Calu3 (cell line): ENCODE results near the gene NISCH. TPM values are rescaled to one million over a fixed set of nuclear protein-coding genes. Genes with fewer than 3 reads are reported as not detected.

Source experiments
- BruUV-seq: library from RNA; stranded (reverse); fragments of 400-500 nt; replicated peaks from 2 replicates; lab custom pipeline; 2021; lab: Mats Ljungman, UMichigan
- CTCF ChIA-PET: fragments of 300-600 bp; sonication (Branson Sonifier 250); formaldehyde crosslinking; loops from one replicate; lab custom pipeline; 2022; ENCODE audit warnings: antibody characterized with exemption; lab: Charles Lee
- DNase-seq: peaks from one replicate; pipeline ENCODE4 v3.0.0; 2022
- H3K27ac Mint-ChIP-seq: one replicate; pipeline ENCODE4 v1.8.0; 2022; ENCODE audit warnings: mixed read lengths; ENCODE audit not compliant: unreplicated experiment
- H3K27me3 Mint-ChIP-seq: one replicate; pipeline ENCODE4 v1.8.0; 2022; ENCODE audit warnings: mixed read lengths; ENCODE audit not compliant: unreplicated experiment
- H3K36me3 Mint-ChIP-seq: one replicate; pipeline ENCODE4 v1.8.0; 2022; ENCODE audit warnings: mild to moderate bottlenecking, moderate library complexity, mixed read lengths; ENCODE audit not compliant: insufficient read depth, unreplicated experiment
- H3K4me1 Mint-ChIP-seq: one replicate; pipeline ENCODE4 v1.8.0; 2022; ENCODE audit warnings: mild to moderate bottlenecking, low read depth, mixed read lengths; ENCODE audit not compliant: unreplicated experiment
- H3K4me3 Mint-ChIP-seq: one replicate; pipeline ENCODE4 v1.8.0; 2022; ENCODE audit warnings: mild to moderate bottlenecking, low read depth, moderate library complexity, mixed read lengths; ENCODE audit not compliant: unreplicated experiment
- H3K9me3 Mint-ChIP-seq: one replicate; pipeline ENCODE4 v1.8.0; 2022; ENCODE audit warnings: low read depth, mixed read lengths; ENCODE audit not compliant: unreplicated experiment
- intact Hi-C: fragments of 100-400 bp; cut with micrococcal nuclease; formaldehyde crosslinking; loops from one replicate; pipeline ENCODE4 v1.10.0; 2022; ENCODE audit not compliant: unreplicated experiment
- total RNA-seq: library from RNA; stranded (reverse); gene quantifications from 2 replicates; pipeline ENCODE4 v1.2.3, GENCODE V29; 2022
- TF ChIP-seq, protein P1 (sequence below): fragments of 200-600 bp; IDR thresholded peaks from one replicate; pipeline ENCODE4 v1.8.0; 2022; ENCODE audit warnings: antibody characterized with exemption; ENCODE audit not compliant: unreplicated experiment

NISCH gene
- total RNA-seq, 1 experiment from 2014 or later: 58.6 TPM

DNA sequence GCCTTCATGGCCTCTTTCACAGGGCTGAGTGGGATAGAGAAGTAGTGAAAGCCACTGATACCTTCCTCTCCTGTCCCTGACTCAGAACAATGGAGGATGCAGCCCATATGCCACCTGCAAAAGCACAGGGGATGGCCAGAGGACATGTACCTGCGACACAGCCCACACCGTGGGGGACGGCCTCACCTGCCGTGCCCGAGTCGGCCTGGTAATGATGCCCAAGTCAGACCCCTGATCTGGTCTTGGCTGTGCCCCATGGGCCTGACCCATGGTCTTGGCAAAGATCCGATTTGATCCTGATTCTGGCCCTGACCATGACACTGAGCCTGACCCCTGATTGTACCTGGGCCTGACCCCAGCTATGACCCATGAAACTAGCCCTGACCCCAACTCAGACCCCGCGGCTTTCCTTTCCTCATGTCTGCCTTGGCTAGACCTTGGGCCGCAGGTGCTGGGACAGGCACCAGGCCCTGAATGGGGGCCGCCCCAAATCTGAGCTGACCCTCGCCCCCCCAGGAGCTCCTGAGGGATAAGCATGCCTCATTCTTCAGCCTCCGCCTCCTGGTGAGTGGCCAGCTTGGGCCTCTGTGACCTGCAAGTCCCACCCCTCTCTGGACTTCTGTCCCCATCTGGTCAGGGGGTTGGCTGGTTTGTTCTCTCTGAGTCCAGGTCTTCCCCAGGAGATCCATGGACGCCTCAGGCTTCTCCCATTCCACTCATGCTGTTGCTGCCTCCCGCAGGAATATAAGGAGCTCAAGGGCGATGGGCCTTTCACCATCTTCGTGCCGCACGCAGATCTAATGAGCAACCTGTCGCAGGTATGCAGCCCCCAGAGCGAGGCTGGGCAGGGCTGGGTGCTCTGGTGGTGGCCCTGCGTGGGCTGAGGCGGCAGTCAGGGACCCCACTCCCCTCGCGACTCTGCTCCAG is 62.7 kb downstream of the NISCH start:
- peaks cover 24% of the 10 kb centered on the region for H3K27me3 Mint-ChIP-seq
- no peak for DNase-seq
- no peaks in the 10 kb centered on the region for H3K9me3 Mint-ChIP-seq
- intact Hi-C loops: no loop called here
- H3K27ac Mint-ChIP-seq: no peak overlapping the region
- H3K36me3 Mint-ChIP-seq: peaks cover 4% of the 10 kb centered on the region
- TF ChIP-seq, protein P1, sequence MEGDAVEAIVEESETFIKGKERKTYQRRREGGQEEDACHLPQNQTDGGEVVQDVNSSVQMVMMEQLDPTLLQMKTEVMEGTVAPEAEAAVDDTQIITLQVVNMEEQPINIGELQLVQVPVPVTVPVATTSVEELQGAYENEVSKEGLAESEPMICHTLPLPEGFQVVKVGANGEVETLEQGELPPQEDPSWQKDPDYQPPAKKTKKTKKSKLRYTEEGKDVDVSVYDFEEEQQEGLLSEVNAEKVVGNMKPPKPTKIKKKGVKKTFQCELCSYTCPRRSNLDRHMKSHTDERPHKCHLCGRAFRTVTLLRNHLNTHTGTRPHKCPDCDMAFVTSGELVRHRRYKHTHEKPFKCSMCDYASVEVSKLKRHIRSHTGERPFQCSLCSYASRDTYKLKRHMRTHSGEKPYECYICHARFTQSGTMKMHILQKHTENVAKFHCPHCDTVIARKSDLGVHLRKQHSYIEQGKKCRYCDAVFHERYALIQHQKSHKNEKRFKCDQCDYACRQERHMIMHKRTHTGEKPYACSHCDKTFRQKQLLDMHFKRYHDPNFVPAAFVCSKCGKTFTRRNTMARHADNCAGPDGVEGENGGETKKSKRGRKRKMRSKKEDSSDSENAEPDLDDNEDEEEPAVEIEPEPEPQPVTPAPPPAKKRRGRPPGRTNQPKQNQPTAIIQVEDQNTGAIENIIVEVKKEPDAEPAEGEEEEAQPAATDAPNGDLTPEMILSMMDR: no peak
- H3K4me1 Mint-ChIP-seq: no peaks in the 10 kb centered on the region
- H3K4me3 Mint-ChIP-seq: no peak overlapping the region
- CTCF ChIA-PET: interaction anchor here (0.5 to 0.6 kb wide), 2 partner anchors 21 to 49 kb away, joined by 4 to 5 read pairs; no protein-coding TSS in a partner anchor
- BruUV-seq: no TSS peak

DNA sequence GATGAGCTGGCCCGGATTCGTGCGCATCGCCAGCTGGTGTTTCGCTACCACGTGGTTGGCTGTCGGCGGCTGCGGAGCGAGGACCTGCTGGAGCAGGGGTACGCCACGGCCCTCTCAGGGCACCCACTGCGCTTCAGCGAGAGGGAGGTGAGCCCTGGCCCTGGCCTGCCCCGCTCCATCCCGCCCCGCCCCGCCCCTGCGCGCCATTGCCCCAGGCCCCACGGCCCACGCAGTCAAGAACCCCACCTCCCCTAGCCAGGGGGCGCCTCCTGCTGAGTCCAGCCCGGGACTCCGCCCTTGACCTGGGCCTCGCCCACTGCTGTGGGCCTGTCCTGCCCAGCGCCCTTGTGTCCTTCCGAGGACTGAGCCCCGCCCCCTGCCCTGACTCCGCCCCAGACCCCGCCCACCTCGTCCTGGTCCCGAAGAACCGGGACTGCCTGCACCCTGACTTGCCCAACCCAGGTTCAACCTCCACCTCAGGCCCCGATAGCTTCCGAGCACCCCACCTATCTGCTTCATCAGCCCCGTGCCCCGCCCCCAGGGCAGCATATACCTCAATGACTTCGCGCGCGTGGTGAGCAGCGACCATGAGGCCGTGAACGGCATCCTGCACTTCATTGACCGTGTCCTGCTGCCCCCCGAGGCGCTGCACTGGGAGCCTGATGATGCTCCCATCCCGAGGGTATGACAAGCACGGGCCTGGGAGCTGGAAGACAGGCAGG is 63.5 kb downstream of the NISCH start:
- CTCF ChIA-PET: no interaction called here

DNA sequence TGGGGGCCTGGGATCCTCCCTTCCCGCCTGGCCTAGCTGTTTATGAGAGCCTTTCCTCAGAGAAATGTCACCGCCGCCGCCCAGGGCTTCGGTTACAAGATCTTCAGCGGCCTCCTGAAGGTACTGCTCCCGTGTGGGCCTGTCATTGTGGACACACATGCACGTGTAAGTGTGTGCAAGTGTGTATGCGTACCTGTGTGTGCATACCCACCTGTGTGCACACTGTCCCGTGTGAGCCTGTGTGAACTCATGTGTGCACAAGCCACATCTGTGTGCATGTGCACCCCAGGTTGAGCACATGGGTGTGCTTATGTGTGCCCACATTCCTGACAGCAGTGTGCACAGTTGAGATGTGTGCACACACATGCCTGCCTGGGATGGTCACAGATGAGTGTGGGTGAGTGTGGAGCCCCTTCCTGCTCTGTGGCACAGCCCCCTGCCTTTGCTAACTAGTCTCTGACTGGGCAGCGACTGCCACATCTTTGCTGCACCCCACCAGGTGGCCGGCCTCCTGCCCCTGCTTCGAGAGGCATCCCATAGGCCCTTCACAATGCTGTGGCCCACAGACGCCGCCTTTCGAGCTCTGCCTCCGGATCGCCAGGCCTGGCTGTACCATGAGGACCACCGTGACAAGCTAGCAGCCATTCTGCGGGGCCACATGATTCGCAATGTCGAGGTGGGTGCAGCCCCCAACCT is 64.2 kb downstream of the NISCH start:
- Mint-ChIP-seq H3K4me1 (no peaks in the 10 kb centered on the region), H3K27ac (no peak overlapping the region), H3K9me3 (no peaks in the 10 kb centered on the region), H3K36me3 (peaks cover 15% of the 10 kb centered on the region), H3K27me3 (peaks cover 21% of the 10 kb centered on the region), H3K4me3 (peak overlapping the region; percentile 20)
- CTCF ChIA-PET: no interaction called here
- BruUV-seq: no TSS peak
- intact Hi-C loops: no loop called here
- TF ChIP-seq, protein P1: no peak
- DNase-seq: no peak

More for the DNA sequence above, 63.5 kb downstream of the NISCH start:
- Mint-ChIP-seq H3K9me3 (no peaks in the 10 kb centered on the region), H3K4me3 (peak overlapping the region; percentile 20), H3K27ac (no peak overlapping the region), H3K27me3 (peaks cover 24% of the 10 kb centered on the region), H3K36me3 (peaks cover 10% of the 10 kb centered on the region), H3K4me1 (no peaks in the 10 kb centered on the region)
- TF ChIP-seq, protein P1: no peak
- BruUV-seq: no TSS peak
- DNase-seq: no peak
- intact Hi-C loops: no loop called here

DNA sequence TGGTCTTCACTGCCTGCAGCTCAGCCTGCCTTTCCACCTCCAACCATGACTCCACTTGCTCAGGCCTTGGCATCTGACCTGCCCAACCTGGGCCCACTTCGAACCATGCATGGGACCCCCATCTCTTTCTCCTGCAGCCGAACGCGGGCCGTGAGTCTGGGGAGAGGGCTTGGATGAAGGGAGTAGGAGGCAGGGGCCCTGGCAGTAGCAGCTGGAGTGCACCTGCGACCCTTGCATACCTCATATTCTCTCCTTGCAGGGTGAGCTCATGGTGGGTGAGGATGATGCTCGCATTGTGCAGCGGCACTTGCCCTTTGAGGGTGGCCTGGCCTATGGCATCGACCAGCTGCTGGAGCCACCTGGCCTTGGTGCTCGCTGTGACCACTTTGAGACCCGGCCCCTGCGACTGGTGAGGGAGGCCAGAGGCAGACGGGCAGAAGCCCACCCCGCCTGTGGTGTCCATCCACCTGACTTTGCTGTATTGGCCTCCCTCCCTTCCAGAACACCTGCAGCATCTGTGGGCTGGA is 64.8 kb downstream of the NISCH start:
- no peaks in the 10 kb centered on the region for H3K4me1 Mint-ChIP-seq
- H3K9me3 Mint-ChIP-seq: no peaks in the 10 kb centered on the region
- no peak for DNase-seq
- no peak overlapping the region for H3K27ac Mint-ChIP-seq
- BruUV-seq: no TSS peak
- CTCF ChIA-PET: no interaction called here
- H3K27me3 Mint-ChIP-seq: peaks cover 15% of the 10 kb centered on the region
- H3K4me3 Mint-ChIP-seq: no peak overlapping the region
- intact Hi-C loops: no loop called here
- H3K36me3 Mint-ChIP-seq: peaks cover 20% of the 10 kb centered on the region
- TF ChIP-seq, protein P1: no peak
